ENCODE results near the gene FANK1.
A peak's percentile ranks its signal among the peaks of the same experiment; 100 is the strongest.

Gene FANK1, protein sequence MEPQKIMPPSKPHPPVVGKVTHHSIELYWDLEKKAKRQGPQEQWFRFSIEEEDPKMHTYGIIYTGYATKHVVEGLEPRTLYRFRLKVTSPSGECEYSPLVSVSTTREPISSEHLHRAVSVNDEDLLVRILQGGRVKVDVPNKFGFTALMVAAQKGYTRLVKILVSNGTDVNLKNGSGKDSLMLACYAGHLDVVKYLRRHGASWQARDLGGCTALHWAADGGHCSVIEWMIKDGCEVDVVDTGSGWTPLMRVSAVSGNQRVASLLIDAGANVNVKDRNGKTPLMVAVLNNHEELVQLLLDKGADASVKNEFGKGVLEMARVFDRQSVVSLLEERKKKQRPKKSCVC

DNA sequence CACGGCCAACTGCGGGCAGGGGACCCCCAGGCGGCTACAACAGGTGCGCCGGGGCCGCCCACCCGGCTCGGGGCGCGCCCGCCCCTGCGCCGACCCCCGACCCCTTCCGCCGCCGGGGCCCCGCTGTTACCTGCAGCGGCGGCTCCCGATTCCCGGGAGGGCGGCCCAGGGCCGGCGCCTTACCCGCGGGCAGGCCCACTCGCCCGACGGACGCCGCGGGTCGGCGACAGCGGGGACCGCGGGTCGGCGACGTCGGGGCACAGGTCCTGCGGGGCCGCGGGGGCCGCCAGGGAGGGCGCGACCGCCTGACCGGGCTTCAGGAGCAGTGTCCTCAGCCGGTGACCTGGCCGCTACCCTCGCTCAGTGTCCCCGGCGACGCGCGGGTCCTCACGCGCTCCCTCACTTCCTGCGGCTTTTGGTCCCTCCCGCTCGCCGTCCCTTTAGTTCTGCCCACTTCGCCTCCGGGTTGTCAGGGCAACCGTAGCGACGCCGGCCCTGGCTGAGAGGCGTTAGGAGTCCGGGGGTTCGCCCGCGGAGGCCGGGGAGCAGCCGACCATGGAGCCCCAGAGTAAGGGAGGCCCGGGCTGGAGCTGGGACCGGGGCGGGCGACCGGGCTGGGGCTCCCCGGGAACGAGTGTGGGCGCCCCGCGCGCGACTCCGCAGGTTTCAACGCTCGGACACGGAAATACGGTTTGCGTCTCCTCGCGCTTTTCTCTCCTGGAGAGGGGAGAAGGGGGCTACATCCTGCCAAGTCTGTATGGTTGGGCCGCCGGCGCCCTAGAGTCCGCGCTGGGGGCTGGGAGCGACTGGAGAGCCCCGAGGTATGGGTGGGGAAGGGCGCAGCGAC lies at the start of gene FANK1:
TSS of gene FANK1 (plus strand) at position 477 of the 847 bp plus-strand sequence. CDS start at position 556, 79 bp downstream.
- H3K4me3 ChIP-seq (ENCODE audit: low read length): peak within 1 kb of the TSS; percentile 79
- DNase-seq (ENCODE audit: low read depth): peak; percentile 56

GRCh38 chr10:125846894-125847293 lies 49.5 kb upstream of the FANK1 start:
- TF ChIP-seq CTCF (conservative IDR thresholded peaks at IDR 0.05; ENCODE audit: low read depth, low read length): no peak
- no peak for DNase-seq (ENCODE audit: low read depth)
- no peak overlapping the region for H3K4me3 ChIP-seq (ENCODE audit: low read length)

DNA sequence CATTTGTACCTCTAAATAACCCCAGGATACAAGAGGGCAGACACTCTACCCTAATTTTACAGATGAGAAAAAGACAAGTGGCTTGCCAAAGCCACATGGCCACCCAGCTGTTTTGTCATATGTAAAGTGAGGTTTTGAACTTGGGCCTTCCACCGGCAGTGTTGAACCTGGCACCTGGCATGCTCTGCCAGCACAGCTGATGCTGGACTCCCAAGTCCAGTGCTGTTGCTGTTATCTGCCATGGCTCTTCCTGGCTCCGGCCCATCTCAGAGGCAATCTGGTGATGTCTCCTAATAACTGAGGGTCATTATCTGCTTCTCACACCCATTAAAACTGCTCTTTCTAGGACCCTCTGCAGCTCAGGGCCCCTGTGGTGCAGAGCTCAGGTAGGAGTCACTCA lies 48.0 kb upstream of the FANK1 start:
- DNase-seq (ENCODE audit: low read depth): no peak
- no peak for TF ChIP-seq CTCF (conservative IDR thresholded peaks at IDR 0.05; ENCODE audit: low read depth, low read length)
- no peak overlapping the region for H3K4me3 ChIP-seq (ENCODE audit: low read length)

- DNase-seq (ENCODE audit: low read depth): no peak
- no peak overlapping the region for H3K4me3 ChIP-seq (ENCODE audit: low read length)
Observed at GRCh38 chr10:125848857-125849256, 47.5 kb upstream of the FANK1 start.

GRCh38 chr10:125849448-125849847 lies 46.9 kb upstream of the FANK1 start:
- H3K4me3 ChIP-seq (ENCODE audit: low read length): no peak overlapping the region
- DNase-seq (ENCODE audit: low read depth): no peak
- no peak for TF ChIP-seq CTCF (conservative IDR thresholded peaks at IDR 0.05; ENCODE audit: low read depth, low read length)

More at GRCh38 chr10:125848857-125849256, 47.5 kb upstream of the FANK1 start:
- no peak for TF ChIP-seq CTCF (conservative IDR thresholded peaks at IDR 0.05; ENCODE audit: low read depth, low read length)

- no peak overlapping the region for H3K4me3 ChIP-seq (ENCODE audit: low read length)
- TF ChIP-seq CTCF (conservative IDR thresholded peaks at IDR 0.05; ENCODE audit: low read depth, low read length): no peak
- peak; percentile 4 for DNase-seq (ENCODE audit: low read depth)
Observed at GRCh38 chr10:125850766-125851731, 45.3 kb upstream of the FANK1 start.

DNA sequence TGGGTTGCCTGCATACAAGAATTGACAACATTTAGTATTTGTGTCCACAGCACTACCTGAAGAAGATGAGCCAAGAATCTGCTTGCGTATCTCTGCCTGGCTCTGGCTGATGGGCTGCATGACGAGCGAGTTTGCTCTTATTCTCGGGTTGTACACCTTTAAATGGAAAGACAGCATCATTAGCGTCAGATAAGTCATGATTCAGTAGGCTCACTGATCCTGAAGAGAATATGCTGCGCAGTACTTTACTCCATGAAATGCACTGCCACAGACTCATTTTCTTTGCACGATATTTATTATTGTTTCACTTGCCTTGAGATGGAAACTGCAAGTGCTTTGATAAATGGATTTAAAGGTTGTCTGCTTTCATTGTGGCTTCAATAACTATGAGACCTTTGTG lies 43.9 kb upstream of the FANK1 start:
- no peak for DNase-seq (ENCODE audit: low read depth)

More for the DNA sequence above, 43.9 kb upstream of the FANK1 start:
- H3K4me3 ChIP-seq (ENCODE audit: low read length): no peak overlapping the region
- no peak for TF ChIP-seq CTCF (conservative IDR thresholded peaks at IDR 0.05; ENCODE audit: low read depth, low read length)
